GM23338 (cell line): ENCODE data around the gene EPAS1. TPM values are rescaled to one million over a fixed set of nuclear protein-coding genes. Genes with fewer than 3 reads are reported as not detected.

Experiments
- ATAC-seq: fragments of 200-7000 bp; cut with Tn5 transposase; 3 replicates; pipeline ENCODE4 v1.9.1; 2020
- DNase-seq: peaks from one replicate; pipeline ENCODE4 v3.0.0-alpha.2; 2015; ENCODE audit warnings: low spot score
- H2AFZ ChIP-seq: fragments of 200-600 bp; sonication (generic); 2 replicates; pipeline ENCODE4 v1.8.0; 2016; ENCODE audit warnings: antibody characterized with exemption, mild to moderate bottlenecking, moderate library complexity
- H3F3A ChIP-seq: fragments of 200-600 bp; sonication (generic); replicated peaks from 2 replicates; pipeline ENCODE4 v1.8.0; 2017; ENCODE audit warnings: antibody characterized with exemption, mixed run types, low read depth
- H3K27ac ChIP-seq: fragments of 200-600 bp; sonication (generic); 2 replicates; pipeline ENCODE4 v1.6.1; 2016; ENCODE audit warnings: low read depth
- H3K27me3 ChIP-seq: fragments of 200-600 bp; sonication (generic); 2 replicates; pipeline ENCODE4 v1.8.0; 2016; ENCODE audit warnings: mild to moderate bottlenecking, mixed run types, moderate library complexity; ENCODE audit not compliant: insufficient read depth
- H3K36me3 ChIP-seq: fragments of 200-600 bp; sonication (generic); 2 replicates; pipeline ENCODE4 v1.8.0; 2016; ENCODE audit warnings: mild to moderate bottlenecking; ENCODE audit not compliant: insufficient read depth
- H3K4me1 ChIP-seq: fragments of 200-600 bp; sonication (generic); 2 replicates; pipeline ENCODE4 v1.8.0; 2016; ENCODE audit warnings: mild to moderate bottlenecking, moderate library complexity; ENCODE audit not compliant: insufficient read depth
- H3K4me2 ChIP-seq: fragments of 200-600 bp; sonication (generic); 2 replicates; pipeline ENCODE4 v1.7.1; 2017; ENCODE audit warnings: mixed run types
- H3K4me3 ChIP-seq: fragments of 200-600 bp; sonication (generic); 2 replicates; pipeline ENCODE4 v1.6.1; 2016; ENCODE audit warnings: mixed run types
- H3K79me2 ChIP-seq: fragments of 200-600 bp; sonication (generic); replicated peaks from 2 replicates; pipeline ENCODE4 v1.8.0; 2017; ENCODE audit warnings: mild to moderate bottlenecking; ENCODE audit not compliant: insufficient read depth
- H3K9me2 ChIP-seq: fragments of 200-600 bp; sonication (generic); 2 replicates; pipeline ENCODE4 v1.8.0; 2017; ENCODE audit not compliant: insufficient read depth
- H4K20me1 ChIP-seq: fragments of 200-600 bp; sonication (generic); replicated peaks from 2 replicates; pipeline ENCODE4 v1.8.0; 2017; ENCODE audit warnings: mild to moderate bottlenecking; ENCODE audit not compliant: insufficient read depth
- H3K27ac Mint-ChIP-seq: 2 replicates; pipeline ENCODE4 v1.8.0; 2020; ENCODE audit warnings: inconsistent platforms, mild to moderate bottlenecking, moderate library complexity, mixed read lengths
- H3K27me3 Mint-ChIP-seq: 3 replicates; pipeline ENCODE4 v1.8.0; 2022; ENCODE audit warnings: low read depth, mild to moderate bottlenecking, moderate library complexity, mixed read lengths, inconsistent platforms; ENCODE audit not compliant: insufficient read depth, poor library complexity
- H3K36me3 Mint-ChIP-seq: 3 replicates; pipeline ENCODE4 v1.8.0; 2021; ENCODE audit warnings: low read depth, mild to moderate bottlenecking, inconsistent platforms, moderate library complexity, mixed read lengths
- H3K4me1 Mint-ChIP-seq: 3 replicates; pipeline ENCODE4 v1.8.0; 2020; ENCODE audit warnings: mild to moderate bottlenecking, inconsistent platforms, mixed read lengths
- H3K4me3 Mint-ChIP-seq: 3 replicates; pipeline ENCODE4 v1.8.0; 2021; ENCODE audit warnings: moderate library complexity, mild to moderate bottlenecking, inconsistent platforms, mixed read lengths
- H3K9me3 Mint-ChIP-seq: 3 replicates; pipeline ENCODE4 v1.8.0; 2020; ENCODE audit warnings: moderate library complexity, mild to moderate bottlenecking, inconsistent platforms, mixed read lengths
- CREB1 ChIP-seq: fragments of 250-450 bp; sonication (Bioruptor Pico); IDR thresholded peaks from 2 replicates; pipeline ENCODE4 v1.5.0; 2020; ENCODE audit warnings: low read depth, mild to moderate bottlenecking, moderate library complexity
- CTCF ChIP-seq, 2 experiments: fragments of 200-600 bp in 1 of 2; sonication (generic) in 1 of 2; conservative IDR thresholded peaks; 2 replicates each; pipeline versions ENCODE4 v1.5.1 to v1.6.1; 2016 to 2017; ENCODE audit warnings: antibody characterized with exemption in 2 of 2, low read depth in 2 of 2, mild to moderate bottlenecking in 2 of 2, moderate library complexity in 1 of 2
- ETS1 ChIP-seq: IDR thresholded peaks from 2 replicates; pipeline ENCODE4 v1.6.1; 2016; ENCODE audit warnings: antibody characterized with exemption
- EZH2 ChIP-seq: fragments of 200-600 bp; sonication (generic); IDR thresholded peaks from one replicate; pipeline ENCODE4 v1.8.0; 2017; ENCODE audit warnings: antibody characterized with exemption, mild to moderate bottlenecking, low read depth; ENCODE audit not compliant: unreplicated experiment
- EZH2phosphoT487 ChIP-seq: fragments of 200-600 bp; sonication (generic); IDR thresholded peaks from one replicate; pipeline ENCODE4 v1.8.1; 2018; ENCODE audit warnings: antibody characterized with exemption; ENCODE audit not compliant: unreplicated experiment
- JUNB ChIP-seq: IDR thresholded peaks from one replicate; pipeline ENCODE4 v1.6.1; 2016; ENCODE audit warnings: antibody characterized with exemption; ENCODE audit not compliant: unreplicated experiment
- NANOG ChIP-seq: IDR thresholded peaks from 2 replicates; pipeline ENCODE4 v1.6.1; 2016; ENCODE audit warnings: antibody characterized with exemption, borderline replicate concordance
- POLR2AphosphoS5 ChIP-seq: IDR thresholded peaks from 2 replicates; pipeline ENCODE4 v1.6.1; 2016; ENCODE audit warnings: antibody characterized with exemption, low read depth
- REST ChIP-seq: IDR thresholded peaks from one replicate; pipeline ENCODE4 v1.6.1; 2018; ENCODE audit warnings: antibody characterized with exemption; ENCODE audit not compliant: unreplicated experiment
- STAT1 ChIP-seq: IDR thresholded peaks from one replicate; pipeline ENCODE4 v1.6.1; 2016; ENCODE audit warnings: antibody characterized with exemption; ENCODE audit not compliant: unreplicated experiment
- ZNF114 ChIP-seq: fragments of 250-450 bp; sonication (Bioruptor Pico); IDR thresholded peaks from 2 replicates; pipeline ENCODE4 v1.5.0; 2020; ENCODE audit warnings: mild to moderate bottlenecking, moderate library complexity
- ZNF331 ChIP-seq: fragments of 250-450 bp; sonication (Bioruptor Pico); IDR thresholded peaks from 2 replicates; pipeline ENCODE4 v1.5.0; 2020; ENCODE audit warnings: low read depth, mild to moderate bottlenecking, moderate library complexity
- ZNF462 ChIP-seq: fragments of 250-450 bp; sonication (Bioruptor Pico); IDR thresholded peaks from 2 replicates; pipeline ENCODE4 v1.5.0; 2020; ENCODE audit warnings: mild to moderate bottlenecking, moderate library complexity
- polyA plus RNA-seq: library from polyadenylated mRNA; unstranded; fragments of >200 nt; fragmentation: Nextera tagmentation; extraction: Ambion mirVana; gene quantifications from 2 replicates; pipeline ENCODE4 v1.2.1, GENCODE V29; 2016
- total RNA-seq: library from RNA; depleted of rRNA; stranded (reverse); fragments of >200 nt; shearing (Covaris generic); gene quantifications from 2 replicates; pipeline ENCODE4 v1.2.3, GENCODE V29; 2014

The EPAS1 gene
- total and polyA plus RNA-seq, 2 experiments from 2014 or later, result 0.68 to 5.4 TPM

- Histone ChIP-seq H3K27ac (no peak overlapping the region), H3F3A (peaks cover 8% of the 10 kb centered on the region; the same call in 1 of the 2 replicates), H2AFZ (peak overlapping the region; percentile 91), H3K4me2 (peak overlapping the region; percentile 90), H4K20me1 (peaks cover 16% of the 10 kb centered on the region), H3K79me2 (no peaks in the 10 kb centered on the region), H3K4me1 (peaks cover 27% of the 10 kb centered on the region), H3K27me3 (peaks cover 66% of the 10 kb centered on the region), H3K4me3 (peak overlapping the region; percentile 78), H3K9me2 (0 out of 2 replicates have a peak, but pooled peaks cover 5% of the 10 kb centered on the region), H3K36me3 (no peaks in the 10 kb centered on the region)
- Mint-ChIP-seq H3K27ac (no peak overlapping the region), H3K27me3 (peaks cover 67% of the 10 kb centered on the region), H3K9me3 (no peaks in the 10 kb centered on the region; the same call in 2 of the 3 replicates), H3K36me3 (no peaks in the 10 kb centered on the region), H3K4me3 (peak overlapping the region; percentile 64), H3K4me1 (peaks cover 25% of the 10 kb centered on the region)
- DNase-seq (peak; percentile 68), ATAC-seq (peak; percentile 10)
- no peak for TF ChIP-seq ZNF331 (CRISPR knock-in tag)
- TF ChIP-seq CREB1, result no peak
- no peak for TF ChIP-seq ZNF462
- TF ChIP-seq REST, result no peak
- no peak for TF ChIP-seq CTCF (conservative IDR thresholded peaks at IDR 0.05; ENCODE audit: low read depth in 2 of 2)
- TF ChIP-seq NANOG, result no peak
- no peak for TF ChIP-seq STAT1
- no peak for TF ChIP-seq POLR2AphosphoS5
- TF ChIP-seq EZH2phosphoT487, result no peak
- no peak for TF ChIP-seq JUNB
- TF ChIP-seq EZH2, result no peak
- no peak for TF ChIP-seq ETS1
- TF ChIP-seq ZNF114 (CRISPR knock-in tag), result no peak
Observed at GRCh38 chr2:46296216-46296839, 879 bp upstream of the EPAS1 start.
